GM12872 (cell line): ENCODE results near the gene RNF150.

Source experiments
- CTCF ChIP-seq: IDR thresholded peaks from 3 replicates; pipeline ENCODE4 v1.5.1; 2011; ENCODE audit warnings: low read depth, mild to moderate bottlenecking, low read length, moderate library complexity; ENCODE audit not compliant: insufficient read depth

The RNF150 gene

GRCh38 chr4:141074098-141074878 lies 59.0 kb downstream of the RNF150 start:
- TF ChIP-seq CTCF: no peak

- no peak for TF ChIP-seq CTCF
These were observed 66.6 kb downstream of the RNF150 start for GRCh38 chr4:141066690-141067089.

GRCh38 chr4:141065872-141066271 lies 67.4 kb downstream of the RNF150 start:
- no peak for TF ChIP-seq CTCF

GRCh38 chr4:141062651-141063050 lies 70.6 kb downstream of the RNF150 start:
- no peak for TF ChIP-seq CTCF

GRCh38 chr4:141058591-141059512 lies 74.4 kb downstream of the RNF150 start:
- TF ChIP-seq CTCF: no peak

- TF ChIP-seq CTCF: no peak
These were observed 75.7 kb downstream of the RNF150 start for GRCh38 chr4:141057582-141057981.

- TF ChIP-seq CTCF: no peak
These were observed 76.8 kb downstream of the RNF150 start for GRCh38 chr4:141056473-141056872.
